B cell (primary cell): ENCODE data around the gene CAPN9. TPM values are rescaled to one million over a fixed set of nuclear protein-coding genes. Genes with fewer than 3 reads are reported as not detected.
"Not testable (repeated sequence)": the region's sequence is repeated elsewhere in the genome, so short reads cannot be mapped to it uniquely, and the experiment has no call there.

Source experiments
- ATAC-seq: fragments of 200-7000 bp; cut with Tn5 transposase; one replicate; pipeline ENCODE4 v1.10.0; 2021; ENCODE audit warnings: low read depth, mild to moderate bottlenecking, moderate number of reproducible peaks, moderate library complexity
- CTCF ChIA-PET: fragments of 350-600 bp; sonication (Branson Sonifier 250); formaldehyde crosslinking; loops from one replicate; lab custom pipeline; 2021; ENCODE audit warnings: antibody characterized with exemption, inconsistent platforms; lab: Charles Lee
- POLR2A ChIA-PET: fragments of 350-600 bp; sonication (Branson Sonifier 250); formaldehyde crosslinking; loops from one replicate; lab custom pipeline; 2021; ENCODE audit warnings: antibody characterized with exemption; lab: Charles Lee
- DNase-seq: peaks from one replicate; pipeline ENCODE4 v3.0.0; 2013
- H2AFZ ChIP-seq: 2 replicates; pipeline ENCODE4 v1.6.1; 2012; ENCODE audit warnings: mild to moderate bottlenecking, low read depth, low read length; ENCODE audit not compliant: insufficient read depth, poor library complexity, severe bottlenecking
- H3K27ac ChIP-seq, 2 donors: 1 replicate in 1 of 2; 2 replicates in 1 of 2; pipeline ENCODE4 v1.5.1; 2012 to 2013; ENCODE audit warnings: low read length in 2 of 2, mild to moderate bottlenecking in 2 of 2, moderate library complexity in 1 of 2
- H3K27me3 ChIP-seq, 4 experiments: fragments of 200-600 bp in 1 of 4; sonication (generic) in 1 of 4; replicated peaks in 1 of 4; 1 replicate in 2 of 4; 2 replicates in 2 of 4; pipeline versions ENCODE4 v1.6.1 to v1.7.0; 2013 to 2016; ENCODE audit warnings: low read length in 3 of 4, mild to moderate bottlenecking in 2 of 4, mixed read lengths in 1 of 4, moderate library complexity in 1 of 4; ENCODE audit not compliant: insufficient read depth in 4 of 4, control insufficient read depth in 3 of 4; ENCODE audit errors: control extremely low read depth in 1 of 4
- H3K36me3 ChIP-seq, 2 experiments: replicated peaks in 1 of 2; 1 replicate in 1 of 2; 2 replicates in 1 of 2; pipeline versions ENCODE4 v1.6.1 to v1.7.1; 2013; ENCODE audit warnings: low read length in 1 of 2; ENCODE audit not compliant: insufficient read depth in 2 of 2, control insufficient read depth in 1 of 2; ENCODE audit errors: control extremely low read depth in 1 of 2, extremely low read depth in 1 of 2
- H3K4me1 ChIP-seq, 2 donors: fragments of 200-600 bp in 1 of 2; sonication (generic) in 1 of 2; 1 replicate in 1 of 2; 2 replicates in 1 of 2; pipeline versions ENCODE4 v1.5.1 to v1.6.1; 2013 to 2017; ENCODE audit warnings: low read length in 2 of 2; ENCODE audit not compliant: control insufficient read depth in 2 of 2, insufficient read depth in 2 of 2
- H3K4me2 ChIP-seq: replicated peaks from 2 replicates; pipeline ENCODE3; 2012; ENCODE audit warnings: mild to moderate bottlenecking, low read depth, low read length; ENCODE audit not compliant: poor library complexity, severe bottlenecking
- H3K4me3 ChIP-seq, 5 experiments: fragments of 200-600 bp in 1 of 5; sonication (generic) in 1 of 5; 1 replicate in 3 of 5; 2 replicates in 2 of 5; pipeline versions ENCODE4 v1.5.1 to v1.7.0; 2011 to 2016; ENCODE audit warnings: low read length in 4 of 5, mild to moderate bottlenecking in 4 of 5, low read depth in 2 of 5, control low read depth in 1 of 5, moderate library complexity in 1 of 5; ENCODE audit not compliant: insufficient read depth in 1 of 5; ENCODE audit errors: control extremely low read depth in 1 of 5, extremely low read depth in 1 of 5
- H3K79me2 ChIP-seq: fragments of 200-600 bp; sonication (generic); one replicate; pipeline ENCODE4 v1.6.0; 2016; ENCODE audit warnings: low read length; ENCODE audit not compliant: control insufficient read depth, insufficient read depth
- H3K9ac ChIP-seq: fragments of 200-600 bp; sonication (generic); 2 replicates; pipeline ENCODE4 v1.6.1; 2017; ENCODE audit warnings: mild to moderate bottlenecking, low read length, moderate library complexity
- H3K9me3 ChIP-seq, 3 donors: one replicate each; pipeline versions ENCODE4 v1.6.1 to v1.7.1; 2013; ENCODE audit warnings: low read length in 2 of 3; ENCODE audit not compliant: control insufficient read depth in 2 of 3, insufficient read depth in 1 of 3; ENCODE audit errors: control extremely low read depth in 1 of 3
- H4K20me1 ChIP-seq: 2 replicates; pipeline ENCODE4 v1.6.0; 2012; ENCODE audit warnings: mild to moderate bottlenecking, low read length; ENCODE audit not compliant: insufficient read depth, control insufficient read depth, poor library complexity, severe bottlenecking
- H3K27ac Mint-ChIP-seq: one replicate; pipeline ENCODE4 v1.8.0; 2021; ENCODE audit warnings: mixed read lengths
- H3K27me3 Mint-ChIP-seq: one replicate; pipeline ENCODE4 v1.8.0; 2021; ENCODE audit warnings: mixed read lengths
- H3K4me1 Mint-ChIP-seq: one replicate; pipeline ENCODE4 v1.8.0; 2021; ENCODE audit warnings: mixed read lengths
- H3K4me3 Mint-ChIP-seq: one replicate; pipeline ENCODE4 v1.8.0; 2021; ENCODE audit warnings: mixed read lengths
- H3K9me3 Mint-ChIP-seq: one replicate; pipeline ENCODE4 v1.8.0; 2022; ENCODE audit warnings: mixed read lengths; ENCODE audit not compliant: insufficient read depth
- EZH2 ChIP-seq: IDR thresholded peaks from 2 replicates; pipeline ENCODE4 v1.6.1; 2012; ENCODE audit warnings: borderline replicate concordance, low read depth, mild to moderate bottlenecking, moderate library complexity, low read length; ENCODE audit not compliant: insufficient read depth, poor library complexity, severe bottlenecking
- WGBS: methylation state at CpG from one replicate; pipeline ENCODE4 v1.1.5; 2013; ENCODE audit warnings: missing lambda C conversion rate; ENCODE audit not compliant: insufficient coverage; 5-methylcytosine and 5-hydroxymethylcytosine counted together
- intact Hi-C: fragments of 100-400 bp; cut with micrococcal nuclease; formaldehyde crosslinking; loops from one replicate; pipeline ENCODE4 v1.10.0; 2022
- polyA minus RNA-seq: library from RNA; depleted of rRNA, polyadenylated mRNA; stranded (reverse); fragments of >200 nt; gene quantifications from 2 replicates; pipeline ENCODE4 v1.2.3, GENCODE V29; 2012
- polyA plus RNA-seq: library from polyadenylated mRNA; depleted of rRNA; stranded (reverse); fragments of >200 nt; gene quantifications from 2 replicates; pipeline ENCODE4 v1.2.3, GENCODE V29; 2012
- total RNA-seq, 2 donors: library from RNA; stranded (reverse); fragments of 120-200 nt in 1 of 2; gene quantifications; 1 replicate in 1 of 2; 2 replicates in 1 of 2; pipeline versions ENCODE4 v1.2.3 to v1.2.4, GENCODE V29; 2013 to 2022
- TF ChIP-seq, protein P1 (sequence below): fragments of 200-600 bp; IDR thresholded peaks from one replicate; pipeline ENCODE4 v1.8.0; 2022; ENCODE audit warnings: antibody characterized with exemption, mild to moderate bottlenecking

CAPN9 gene
- total RNA-seq (not detected in 2 replicates), polyA plus RNA-seq (not detected in 2 replicates), polyA minus RNA-seq (not detected in 2 replicates)
- total RNA-seq (2013): 0.05 TPM

- Histone ChIP-seq H3K27ac (no peak within 1 kb of the TSS), H3K4me2 (no peak within 1 kb of the TSS), H3K9ac (no peak within 1 kb of the TSS), H3K36me3 (no peaks in the 10 kb centered on the region), H3K4me1 (peaks cover 9 to 19% of the 10 kb centered on the region in 2 donors), H3K9me3 (no peaks in the 10 kb centered on the region), H2AFZ (no peak within 1 kb of the TSS), H3K79me2 (no peaks in the 10 kb centered on the region), H4K20me1 (no peaks in the 10 kb centered on the region), H3K4me3 (no peak within 1 kb of the TSS), H3K27me3 (peaks cover 0 to 8% (median 0%) of the 10 kb centered on the region in 4 experiments)
- TF ChIP-seq EZH2: no peak
- TF ChIP-seq, protein P1, sequence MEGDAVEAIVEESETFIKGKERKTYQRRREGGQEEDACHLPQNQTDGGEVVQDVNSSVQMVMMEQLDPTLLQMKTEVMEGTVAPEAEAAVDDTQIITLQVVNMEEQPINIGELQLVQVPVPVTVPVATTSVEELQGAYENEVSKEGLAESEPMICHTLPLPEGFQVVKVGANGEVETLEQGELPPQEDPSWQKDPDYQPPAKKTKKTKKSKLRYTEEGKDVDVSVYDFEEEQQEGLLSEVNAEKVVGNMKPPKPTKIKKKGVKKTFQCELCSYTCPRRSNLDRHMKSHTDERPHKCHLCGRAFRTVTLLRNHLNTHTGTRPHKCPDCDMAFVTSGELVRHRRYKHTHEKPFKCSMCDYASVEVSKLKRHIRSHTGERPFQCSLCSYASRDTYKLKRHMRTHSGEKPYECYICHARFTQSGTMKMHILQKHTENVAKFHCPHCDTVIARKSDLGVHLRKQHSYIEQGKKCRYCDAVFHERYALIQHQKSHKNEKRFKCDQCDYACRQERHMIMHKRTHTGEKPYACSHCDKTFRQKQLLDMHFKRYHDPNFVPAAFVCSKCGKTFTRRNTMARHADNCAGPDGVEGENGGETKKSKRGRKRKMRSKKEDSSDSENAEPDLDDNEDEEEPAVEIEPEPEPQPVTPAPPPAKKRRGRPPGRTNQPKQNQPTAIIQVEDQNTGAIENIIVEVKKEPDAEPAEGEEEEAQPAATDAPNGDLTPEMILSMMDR: no peak
- no peak for ATAC-seq
- intact Hi-C loops: no loop called here
- no peaks in the 10 kb centered on the region for H3K9me3 Mint-ChIP-seq
- WGBS: 79% methylated on average over 13 of the region's 14 CpGs
- H3K4me1 Mint-ChIP-seq: peaks cover 16% of the 10 kb centered on the region
- ChIA-PET POLR2A (interaction anchor here (0.6 kb wide), 1 partner anchor 8 kb away, joined by 5 read pairs; no protein-coding TSS in a partner anchor), CTCF (no interaction called here)
- H3K4me3 Mint-ChIP-seq: no peak within 1 kb of the TSS
- no peak for DNase-seq
- no peaks in the 10 kb centered on the region for H3K27me3 Mint-ChIP-seq
- no peak within 1 kb of the TSS for H3K27ac Mint-ChIP-seq
Measured at GRCh38 chr1:230747127-230747730, at the start of gene CAPN9. TSS of gene CAPN9 (plus strand) at chr1:230747388. CDS start at chr1:230747497, 109 bp downstream.

GRCh38 chr1:230698130-230698529 lies 49.1 kb upstream of the CAPN9 start:
- 94% methylated on average over 14 of the region's 14 CpGs for WGBS
- Histone ChIP-seq H3K9me3 (no peaks in the 10 kb centered on the region), H3K4me2 (no peak overlapping the region), H3K79me2 (no peaks in the 10 kb centered on the region), H4K20me1 (no peaks in the 10 kb centered on the region), H3K27ac (no peak overlapping the region), H3K4me3 (no peak overlapping the region), H3K36me3 (peaks cover 4 to 12% of the 10 kb centered on the region in 2 experiments), H3K4me1 (no peaks in the 10 kb centered on the region), H3K9ac (no peak overlapping the region), H3K27me3 (peaks cover 0 to 3% (median 0%) of the 10 kb centered on the region in 4 experiments), H2AFZ (no peak overlapping the region)
- no peaks in the 10 kb centered on the region for H3K9me3 Mint-ChIP-seq
- no peaks in the 10 kb centered on the region for H3K4me1 Mint-ChIP-seq
- CTCF ChIA-PET: no interaction called here
- TF ChIP-seq, protein P1: no peak
- TF ChIP-seq EZH2: no peak
- no peaks in the 10 kb centered on the region for H3K27me3 Mint-ChIP-seq
- H3K4me3 Mint-ChIP-seq: no peak overlapping the region
- no peak overlapping the region for H3K27ac Mint-ChIP-seq
- POLR2A ChIA-PET: no interaction called here
- intact Hi-C loops: no loop called here
- ATAC-seq: no peak
- no peak for DNase-seq

DNA sequence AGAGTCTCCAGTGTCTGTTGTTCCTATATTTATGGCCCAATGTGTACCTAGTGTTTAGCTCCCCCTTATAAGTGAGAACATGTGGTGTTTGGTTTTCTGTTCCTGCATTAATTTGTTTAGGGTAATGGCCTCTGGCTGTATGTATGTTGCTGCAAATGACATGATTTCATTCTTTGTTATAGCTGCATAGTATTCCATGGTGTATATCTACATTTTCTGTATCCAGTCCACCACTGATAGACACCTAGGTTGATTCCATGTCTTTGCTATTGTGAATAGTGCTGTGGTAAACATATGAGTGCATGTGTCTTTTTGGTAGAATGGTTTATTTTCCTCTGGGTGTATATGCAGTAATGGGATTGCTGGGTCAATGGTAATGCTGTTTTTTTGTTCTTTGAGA lies 48.2 kb upstream of the CAPN9 start:
- H3K4me1 Mint-ChIP-seq, intact Hi-C loops, H3K27me3 ChIP-seq, H3K4me1 ChIP-seq, H3K27me3 Mint-ChIP-seq, H4K20me1 ChIP-seq, H3K27ac ChIP-seq, CTCF ChIA-PET, ATAC-seq, H3K27ac Mint-ChIP-seq, H2AFZ ChIP-seq, H3K4me3 Mint-ChIP-seq, H3K9me3 Mint-ChIP-seq, H3K79me2 ChIP-seq, H3K9me3 ChIP-seq, POLR2A ChIA-PET, H3K4me3 ChIP-seq, H3K36me3 ChIP-seq, H3K4me2 ChIP-seq, DNase-seq, H3K9ac ChIP-seq: not testable (repeated sequence)
